IMR-90 (cell line): ENCODE measurements around the gene RNU5D-1.

Experiments used
- CEBPB ChIP-seq: IDR thresholded peaks from 2 replicates; pipeline ENCODE4 v1.6.1; 2012; ENCODE audit warnings: low read depth, low read length, improper control_type of control experiment
- CHD1 ChIP-seq: IDR thresholded peaks from 2 replicates; pipeline ENCODE4 v1.6.1; 2012; ENCODE audit warnings: low read depth, low read length, improper control_type of control experiment
- CTCF ChIP-seq: conservative IDR thresholded peaks from 2 replicates; pipeline ENCODE4 v1.5.1; 2012; ENCODE audit warnings: mild to moderate bottlenecking, low read depth, low read length, improper control_type of control experiment
- RAD21 ChIP-seq: IDR thresholded peaks from 2 replicates; pipeline ENCODE4 v1.6.1; 2012; ENCODE audit warnings: low read length, improper control_type of control experiment

GRCh38 chr1:44696101-44696500, 34.9 kb downstream of the RNU5D-1 start:
- TF ChIP-seq CEBPB (no peak), RAD21 (no peak), CTCF (no peak), CHD1 (no peak)
